CD14-positive monocyte (primary cell): Measurements from ENCODE around the gene CRIM1. TPM values are rescaled to one million over a fixed set of nuclear protein-coding genes. Genes with fewer than 3 reads are reported as not detected.

Source experiments
- DNase-seq, 3 donors: peaks; one replicate each; pipeline ENCODE4 v3.0.0-alpha.2; 2011 to 2022
- H2AFZ ChIP-seq: 2 replicates; pipeline ENCODE4 v1.6.0; 2012; ENCODE audit warnings: mild to moderate bottlenecking, low read depth, low read length, inconsistent platforms; ENCODE audit not compliant: insufficient read depth, poor library complexity, severe bottlenecking
- H3K27ac ChIP-seq, 2 donors: 1 replicate in 1 of 2; 2 replicates in 1 of 2; pipeline ENCODE4 v1.5.1; 2012 to 2013; ENCODE audit warnings: low read length in 2 of 2, control low read depth in 1 of 2, inconsistent platforms in 1 of 2, low read depth in 1 of 2, mild to moderate bottlenecking in 1 of 2
- H3K27me3 ChIP-seq, 2 donors: one replicate each; pipeline versions ENCODE4 v1.6.0 to v1.6.1; 2011 to 2013; ENCODE audit warnings: low read length in 2 of 2; ENCODE audit not compliant: control insufficient read depth in 2 of 2, insufficient read depth in 2 of 2
- H3K36me3 ChIP-seq, 2 donors: replicated peaks in 1 of 2; 1 replicate in 1 of 2; 2 replicates in 1 of 2; pipeline versions ENCODE4 v1.5.1 to v1.6.1; 2012 to 2013; ENCODE audit warnings: low read length in 2 of 2, control low read depth in 1 of 2, inconsistent platforms in 1 of 2, mild to moderate bottlenecking in 1 of 2; ENCODE audit not compliant: insufficient read depth in 2 of 2, control insufficient read depth in 1 of 2
- H3K4me1 ChIP-seq, 2 donors: 1 replicate in 1 of 2; 2 replicates in 1 of 2; pipeline versions ENCODE4 v1.5.1 to v1.6.1; 2012 to 2013; ENCODE audit warnings: low read length in 2 of 2, control low read depth in 1 of 2, inconsistent platforms in 1 of 2, mild to moderate bottlenecking in 1 of 2, moderate library complexity in 1 of 2; ENCODE audit not compliant: insufficient read depth in 2 of 2, control insufficient read depth in 1 of 2
- H3K4me2 ChIP-seq: replicated peaks from 2 replicates; pipeline ENCODE3; 2012; ENCODE audit warnings: low read length, moderate library complexity, mild to moderate bottlenecking; ENCODE audit not compliant: poor library complexity, severe bottlenecking; ENCODE audit errors: extremely low read depth
- H3K4me3 ChIP-seq, 3 experiments: fragments of 200-600 bp in 1 of 3; sonication (generic) in 1 of 3; replicated peaks in 1 of 3; 1 replicate in 2 of 3; 2 replicates in 1 of 3; pipeline ENCODE4 v1.5.1; 2011 to 2013; ENCODE audit warnings: low read length in 3 of 3, mild to moderate bottlenecking in 3 of 3, control low read depth in 2 of 3, low read depth in 2 of 3, inconsistent platforms in 1 of 3, moderate library complexity in 1 of 3
- H3K79me2 ChIP-seq: 2 replicates; pipeline ENCODE4 v1.6.0; 2012; ENCODE audit warnings: mild to moderate bottlenecking, control low read depth, inconsistent platforms, low read length, moderate library complexity; ENCODE audit not compliant: insufficient read depth
- H3K9ac ChIP-seq: 2 replicates; pipeline ENCODE4 v1.6.0; 2017; ENCODE audit warnings: low read length, mild to moderate bottlenecking; ENCODE audit not compliant: insufficient read depth, poor library complexity, severe bottlenecking
- H3K9me3 ChIP-seq, 2 donors: replicated peaks in 1 of 2; 1 replicate in 1 of 2; 2 replicates in 1 of 2; pipeline versions ENCODE4 v1.5.1 to v1.6.1; 2012 to 2013; ENCODE audit warnings: low read length in 2 of 2, control low read depth in 1 of 2; ENCODE audit not compliant: control insufficient read depth in 1 of 2, insufficient read depth in 1 of 2
- H4K20me1 ChIP-seq: 2 replicates; pipeline ENCODE4 v1.6.0; 2012; ENCODE audit warnings: mild to moderate bottlenecking, low read length, control low read depth, moderate library complexity; ENCODE audit not compliant: insufficient read depth
- H3K27ac Mint-ChIP-seq, 7 donors: one replicate each; pipeline ENCODE4 v1.8.0; 2020; ENCODE audit warnings: mild to moderate bottlenecking in 7 of 7, mixed read lengths in 7 of 7, moderate library complexity in 6 of 7, inconsistent platforms in 2 of 7
- H3K27me3 Mint-ChIP-seq, 3 donors: one replicate each; pipeline ENCODE4 v1.8.0; 2021 to 2022; ENCODE audit warnings: low read depth in 3 of 3, mild to moderate bottlenecking in 3 of 3, mixed read lengths in 3 of 3, moderate library complexity in 3 of 3, inconsistent platforms in 1 of 3
- H3K36me3 Mint-ChIP-seq, 2 donors: one replicate each; pipeline ENCODE4 v1.8.0; 2020; ENCODE audit warnings: mixed read lengths in 2 of 2, inconsistent platforms in 1 of 2, mild to moderate bottlenecking in 1 of 2
- H3K4me1 Mint-ChIP-seq: one replicate; pipeline ENCODE4 v1.8.0; 2020; ENCODE audit warnings: mild to moderate bottlenecking, mixed read lengths
- H3K4me3 Mint-ChIP-seq, 2 donors: one replicate each; pipeline ENCODE4 v1.8.0; 2020; ENCODE audit warnings: mild to moderate bottlenecking in 2 of 2, mixed read lengths in 2 of 2, moderate library complexity in 1 of 2
- H3K9me3 Mint-ChIP-seq, 7 donors: one replicate each; pipeline ENCODE4 v1.8.0; 2020 to 2022; ENCODE audit warnings: mixed read lengths in 7 of 7, mild to moderate bottlenecking in 6 of 7, moderate library complexity in 6 of 7, inconsistent platforms in 2 of 7
- WGBS: methylation state at CpG from one replicate; pipeline ENCODE4 v1.1.5; 2013; ENCODE audit warnings: missing lambda C conversion rate; ENCODE audit not compliant: insufficient coverage; 5-methylcytosine and 5-hydroxymethylcytosine counted together
- intact Hi-C, 2 donors: fragments of 100-400 bp; cut with micrococcal nuclease; formaldehyde crosslinking; loops; one replicate each; pipeline versions ENCODE4 v1.15.0 to v1.15.1; 2023
- polyA plus RNA-seq, 3 donors: library from polyadenylated mRNA; depleted of rRNA in 1 of 3; unstranded in 2 of 3; stranded (reverse) in 1 of 3; fragments of 300-500 nt in 2 of 3; fragments of >200 nt in 1 of 3; fragmentation: Illumina TruSeq in 2 of 3; gene quantifications; 1 replicate in 2 of 3; 2 replicates in 1 of 3; pipeline ENCODE4 v1.2.3, GENCODE V29; 2012 to 2021
- TF ChIP-seq, protein P1 (sequence below): fragments of 200-600 bp; IDR thresholded peaks from one replicate; pipeline ENCODE4 v1.8.0; 2022; ENCODE audit warnings: antibody characterized with exemption, mild to moderate bottlenecking

The CRIM1 gene
- polyA plus RNA-seq, 3 donors = 0.08 to 0.27 TPM; not detected in 1

GRCh38 chr2:36502081-36502480, 146.5 kb downstream of the CRIM1 start:
- Histone ChIP-seq H4K20me1 (no peaks in the 10 kb centered on the region), H3K36me3 (no peaks in the 10 kb centered on the region), H3K27me3 (no peaks in the 10 kb centered on the region), H3K27ac (no peak overlapping the region), H3K79me2 (no peaks in the 10 kb centered on the region), H3K9ac (no peak overlapping the region), H3K4me2 (no peak overlapping the region), H3K9me3 (no peaks in the 10 kb centered on the region), H2AFZ (no peak overlapping the region), H3K4me3 (no peak overlapping the region), H3K4me1 (no peaks in the 10 kb centered on the region)
- Mint-ChIP-seq H3K4me3 (no peak overlapping the region), H3K27ac (no peak overlapping the region), H3K4me1 (no peaks in the 10 kb centered on the region), H3K36me3 (no peaks in the 10 kb centered on the region), H3K27me3 (peaks cover 0 to 2% (median 0%) of the 10 kb centered on the region in 3 donors), H3K9me3 (no peaks in the 10 kb centered on the region)
- TF ChIP-seq, protein P1, sequence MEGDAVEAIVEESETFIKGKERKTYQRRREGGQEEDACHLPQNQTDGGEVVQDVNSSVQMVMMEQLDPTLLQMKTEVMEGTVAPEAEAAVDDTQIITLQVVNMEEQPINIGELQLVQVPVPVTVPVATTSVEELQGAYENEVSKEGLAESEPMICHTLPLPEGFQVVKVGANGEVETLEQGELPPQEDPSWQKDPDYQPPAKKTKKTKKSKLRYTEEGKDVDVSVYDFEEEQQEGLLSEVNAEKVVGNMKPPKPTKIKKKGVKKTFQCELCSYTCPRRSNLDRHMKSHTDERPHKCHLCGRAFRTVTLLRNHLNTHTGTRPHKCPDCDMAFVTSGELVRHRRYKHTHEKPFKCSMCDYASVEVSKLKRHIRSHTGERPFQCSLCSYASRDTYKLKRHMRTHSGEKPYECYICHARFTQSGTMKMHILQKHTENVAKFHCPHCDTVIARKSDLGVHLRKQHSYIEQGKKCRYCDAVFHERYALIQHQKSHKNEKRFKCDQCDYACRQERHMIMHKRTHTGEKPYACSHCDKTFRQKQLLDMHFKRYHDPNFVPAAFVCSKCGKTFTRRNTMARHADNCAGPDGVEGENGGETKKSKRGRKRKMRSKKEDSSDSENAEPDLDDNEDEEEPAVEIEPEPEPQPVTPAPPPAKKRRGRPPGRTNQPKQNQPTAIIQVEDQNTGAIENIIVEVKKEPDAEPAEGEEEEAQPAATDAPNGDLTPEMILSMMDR = no peak
- intact Hi-C loops = no loop called here
- no peak for DNase-seq
- WGBS = 83% methylated on average over 2 of the region's 4 CpGs

- Histone ChIP-seq H3K4me3 (no peak overlapping the region), H3K79me2 (no peaks in the 10 kb centered on the region), H3K36me3 (no peaks in the 10 kb centered on the region), H3K9ac (no peak overlapping the region), H3K4me1 (no peaks in the 10 kb centered on the region), H3K27ac (no peak overlapping the region), H4K20me1 (no peaks in the 10 kb centered on the region), H3K9me3 (no peaks in the 10 kb centered on the region), H2AFZ (no peak overlapping the region), H3K4me2 (no peak overlapping the region), H3K27me3 (no peaks in the 10 kb centered on the region)
- H3K36me3 Mint-ChIP-seq = no peaks in the 10 kb centered on the region
- peaks cover 0 to 2% (median 0%) of the 10 kb centered on the region in 3 donors for H3K27me3 Mint-ChIP-seq
- no peaks in the 10 kb centered on the region for H3K4me1 Mint-ChIP-seq
- H3K4me3 Mint-ChIP-seq = no peak overlapping the region
- H3K9me3 Mint-ChIP-seq = no peaks in the 10 kb centered on the region
- TF ChIP-seq, protein P1 = peak; percentile 57
- H3K27ac Mint-ChIP-seq = no peak overlapping the region
- intact Hi-C loops = no loop called here
- peak in 2 of 3 donors; percentile 30 to 43 for DNase-seq
Observed at GRCh38 chr2:36507408-36507812, 151.8 kb downstream of the CRIM1 start.
